Epithelial cell of esophagus (primary cell): ENCODE data around the gene IFITM10.

ENCODE experiments used
- DNase-seq: peaks from one replicate; pipeline ENCODE4 v3.0.0; 2010; ENCODE audit warnings: low read depth
- H3K4me3 ChIP-seq: 2 replicates; pipeline ENCODE4 v1.5.1; 2011; ENCODE audit warnings: mild to moderate bottlenecking, low read length, control low read depth
- TF ChIP-seq, protein P1 (sequence below): IDR thresholded peaks from 2 replicates; pipeline ENCODE4 v1.5.1; 2011; ENCODE audit warnings: low read depth, mild to moderate bottlenecking, low read length, control low read depth, inconsistent platforms; ENCODE audit not compliant: insufficient read depth; ENCODE audit errors: missing control alignments

Gene IFITM10

DNA sequence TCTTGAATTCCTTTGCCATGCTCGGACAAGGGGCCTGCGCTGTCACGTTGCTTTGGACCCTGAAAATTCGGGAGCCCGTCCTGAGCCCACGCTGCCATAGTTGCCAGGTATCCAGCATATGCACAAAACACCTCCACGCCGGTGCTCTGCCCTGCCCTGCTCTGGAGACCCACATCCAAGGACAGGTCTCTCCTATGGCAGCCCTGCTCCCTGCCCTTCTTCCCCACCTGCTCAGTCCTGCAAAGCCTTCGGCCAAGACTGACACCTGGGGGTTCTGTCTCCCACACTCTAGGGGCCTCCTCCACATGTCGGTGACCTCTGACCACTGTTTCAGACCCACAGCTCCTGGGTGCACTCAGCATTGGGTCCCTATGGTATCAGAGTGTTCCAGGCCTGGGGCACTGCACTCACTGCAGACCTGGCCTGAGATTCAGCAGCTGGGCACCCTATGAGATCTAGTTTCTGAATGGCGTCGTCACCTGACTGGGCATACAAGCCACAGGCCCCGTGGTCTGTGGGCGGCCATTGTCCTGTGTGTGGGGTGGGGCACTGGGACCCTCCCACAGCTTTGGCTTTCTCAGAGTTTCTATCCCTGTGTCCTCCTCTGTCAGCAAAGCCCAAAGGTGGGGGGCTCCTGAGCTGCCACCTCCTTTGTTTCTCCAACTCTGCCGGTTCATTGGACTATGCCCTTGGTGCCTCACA lies 55.4 kb downstream of the IFITM10 start:
- H3K4me3 ChIP-seq: no peak overlapping the region
- TF ChIP-seq, protein P1, sequence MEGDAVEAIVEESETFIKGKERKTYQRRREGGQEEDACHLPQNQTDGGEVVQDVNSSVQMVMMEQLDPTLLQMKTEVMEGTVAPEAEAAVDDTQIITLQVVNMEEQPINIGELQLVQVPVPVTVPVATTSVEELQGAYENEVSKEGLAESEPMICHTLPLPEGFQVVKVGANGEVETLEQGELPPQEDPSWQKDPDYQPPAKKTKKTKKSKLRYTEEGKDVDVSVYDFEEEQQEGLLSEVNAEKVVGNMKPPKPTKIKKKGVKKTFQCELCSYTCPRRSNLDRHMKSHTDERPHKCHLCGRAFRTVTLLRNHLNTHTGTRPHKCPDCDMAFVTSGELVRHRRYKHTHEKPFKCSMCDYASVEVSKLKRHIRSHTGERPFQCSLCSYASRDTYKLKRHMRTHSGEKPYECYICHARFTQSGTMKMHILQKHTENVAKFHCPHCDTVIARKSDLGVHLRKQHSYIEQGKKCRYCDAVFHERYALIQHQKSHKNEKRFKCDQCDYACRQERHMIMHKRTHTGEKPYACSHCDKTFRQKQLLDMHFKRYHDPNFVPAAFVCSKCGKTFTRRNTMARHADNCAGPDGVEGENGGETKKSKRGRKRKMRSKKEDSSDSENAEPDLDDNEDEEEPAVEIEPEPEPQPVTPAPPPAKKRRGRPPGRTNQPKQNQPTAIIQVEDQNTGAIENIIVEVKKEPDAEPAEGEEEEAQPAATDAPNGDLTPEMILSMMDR: no peak
- no peak for DNase-seq

DNA sequence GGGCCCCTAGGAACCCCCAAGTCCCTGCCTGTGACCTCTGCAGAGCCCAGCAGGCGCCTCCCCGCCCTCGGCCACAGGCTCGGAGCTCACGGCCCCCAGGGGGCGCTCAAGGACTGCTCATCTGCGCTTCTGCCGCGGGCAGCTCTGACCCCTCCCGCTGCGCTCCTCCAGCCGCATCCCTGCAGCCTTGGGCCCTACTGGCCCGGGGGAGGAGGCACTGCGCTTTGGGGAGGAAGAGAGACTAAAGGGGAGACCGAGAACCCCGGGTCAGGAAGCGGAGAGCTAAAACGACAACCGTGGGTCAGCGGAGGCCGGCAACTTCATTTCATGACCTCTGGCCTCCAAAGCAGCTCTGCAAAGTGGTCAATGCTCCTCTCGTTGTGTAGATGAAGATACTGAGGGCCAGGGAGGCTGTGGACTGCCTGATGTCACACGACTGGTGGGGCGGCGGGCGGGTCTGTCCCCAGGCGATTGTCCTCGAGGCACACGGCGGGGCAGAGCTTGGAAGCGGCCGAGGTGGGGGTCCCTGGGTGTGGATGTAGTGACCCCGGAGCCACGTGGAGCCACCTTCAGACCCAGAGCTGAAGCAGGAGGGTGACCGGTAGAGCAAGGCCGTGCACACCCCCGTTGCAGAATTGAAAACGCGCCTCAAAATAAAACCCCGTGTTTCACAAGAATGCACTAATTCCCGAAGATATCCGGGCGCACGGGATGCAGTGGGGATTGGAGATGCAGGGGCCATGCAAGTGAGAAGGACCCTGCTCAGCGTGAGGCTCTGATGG lies 56.1 kb downstream of the IFITM10 start:
- DNase-seq: peak; percentile 75
- H3K4me3 ChIP-seq: peak overlapping the region; percentile 48
- TF ChIP-seq, protein P1: peak; percentile 77

DNA sequence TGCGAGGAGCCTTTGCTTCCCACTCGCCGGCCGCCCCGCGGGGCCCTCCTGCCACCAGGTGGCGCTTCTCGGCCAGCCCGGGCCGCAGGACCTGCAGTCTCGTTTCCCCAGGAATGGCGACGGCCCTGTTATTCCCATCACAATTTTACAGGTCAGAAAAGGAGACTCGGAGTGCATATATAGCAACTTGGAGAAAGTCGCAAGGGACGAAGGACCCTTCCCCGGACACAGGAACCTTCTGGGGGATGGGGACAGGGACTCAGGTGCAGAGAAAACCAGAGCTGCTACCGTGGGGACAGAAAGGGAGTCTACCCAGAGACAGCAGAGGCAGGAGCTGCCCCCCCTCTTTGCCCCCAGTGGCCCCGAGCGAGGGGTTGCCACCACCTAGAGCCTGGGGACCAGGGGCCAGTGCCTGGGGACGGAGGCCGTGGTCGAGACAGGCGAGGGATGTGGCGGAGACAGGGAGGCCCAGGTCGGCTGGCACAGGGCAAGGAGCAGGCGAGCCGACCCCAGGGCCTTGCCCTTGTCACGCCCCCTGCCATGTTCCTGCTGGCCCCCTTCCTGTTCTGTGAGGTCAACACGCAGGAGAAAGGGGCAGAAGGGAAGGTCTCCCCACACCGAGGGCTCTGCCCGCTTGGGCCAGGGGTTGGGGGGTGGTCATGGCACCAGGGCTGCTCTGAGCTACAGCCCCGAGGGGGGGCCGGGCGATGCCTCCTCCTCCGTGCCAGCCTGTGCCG lies 56.9 kb downstream of the IFITM10 start:
- TF ChIP-seq, protein P1: peak; percentile 82
- peak; percentile 68 for DNase-seq
- peak overlapping the region; percentile 48 for H3K4me3 ChIP-seq

DNA sequence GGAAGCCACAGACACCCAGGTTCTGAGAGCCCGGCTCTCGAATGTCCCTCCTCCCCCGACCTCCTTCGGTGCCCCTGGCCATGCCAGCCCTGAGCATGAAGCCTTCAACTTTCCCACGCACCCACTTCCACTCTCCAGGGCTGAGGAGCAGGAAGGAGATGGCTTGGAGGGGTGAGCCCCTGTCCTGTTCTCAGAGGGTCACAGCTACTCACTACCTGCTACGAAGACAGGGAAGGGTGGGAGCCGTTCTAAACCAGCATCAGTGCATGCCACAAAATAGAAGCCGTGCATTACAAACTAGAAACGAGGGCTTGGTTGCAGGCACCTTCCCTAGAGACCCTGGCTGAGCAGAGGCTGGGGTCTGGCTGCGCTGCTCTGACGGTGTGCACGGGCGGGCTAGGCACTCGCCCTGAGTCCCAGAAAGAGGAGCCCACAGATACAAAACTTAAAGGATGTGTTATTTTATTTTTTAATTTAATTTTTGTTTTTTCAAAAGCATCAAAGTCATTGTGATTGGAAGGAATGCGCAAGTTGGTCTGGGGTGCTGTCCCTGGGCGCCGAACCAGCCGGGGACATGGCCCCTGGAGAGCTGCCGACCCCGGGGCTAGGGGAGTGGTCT lies 57.6 kb downstream of the IFITM10 start:
- TF ChIP-seq, protein P1: no peak
- no peak for DNase-seq
- H3K4me3 ChIP-seq: no peak overlapping the region

DNA sequence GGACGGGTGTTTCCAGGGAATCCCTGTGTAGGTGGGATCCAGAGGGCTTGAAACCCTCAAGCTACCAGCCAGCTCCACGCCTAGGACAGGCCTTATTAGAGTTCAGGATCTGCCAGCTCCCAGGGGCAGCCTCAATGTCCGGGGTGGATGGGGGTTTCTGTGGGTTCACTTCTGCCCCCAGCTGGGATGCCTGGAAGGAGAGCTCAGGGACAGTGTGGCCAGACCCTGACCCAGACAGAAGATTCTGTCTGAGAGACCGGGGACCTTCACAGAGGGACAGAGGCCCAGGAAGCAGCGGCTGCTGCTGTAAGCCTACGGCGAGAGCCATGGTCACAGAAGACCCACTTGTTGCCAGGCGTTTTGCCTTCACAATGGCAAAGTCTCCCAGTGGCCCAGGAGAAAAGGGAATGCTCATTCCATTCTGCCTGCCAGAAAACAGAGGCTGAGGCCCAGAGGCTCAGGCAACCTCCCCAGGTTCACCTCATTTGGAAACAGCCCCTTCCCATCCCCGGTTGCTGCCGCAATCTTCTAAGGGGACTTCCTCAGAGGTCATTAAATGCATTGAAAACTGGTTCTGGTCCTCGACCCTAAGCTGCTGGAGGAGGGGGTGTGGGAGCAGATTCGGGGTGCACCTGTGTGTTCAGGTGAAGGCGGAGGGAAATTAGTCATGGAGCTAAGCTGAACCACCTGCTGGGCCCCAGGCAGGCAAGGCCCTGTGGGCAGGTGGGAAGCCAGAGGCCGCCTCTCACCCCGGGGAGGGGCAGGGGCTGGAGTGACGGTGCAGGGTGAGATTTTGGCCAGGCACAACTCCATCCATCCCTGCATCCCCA lies 58.3 kb downstream of the IFITM10 start:
- no peak for DNase-seq
- no peak overlapping the region for H3K4me3 ChIP-seq
- TF ChIP-seq, protein P1: no peak
